Neural cell (in vitro differentiated cells): ENCODE data around the gene VOPP1. TPM values are rescaled to one million over a fixed set of nuclear protein-coding genes. Genes with fewer than 3 reads are reported as not detected.

Source experiments
- H2AFZ ChIP-seq: fragments of 200-600, 300-800 bp; sonication (generic), shearing (Covaris generic); 2 replicates; pipeline ENCODE4 v1.6.0; 2014; ENCODE audit warnings: low read depth, mild to moderate bottlenecking, antibody characterized with exemption, low read length, moderate library complexity
- H3F3A ChIP-seq: fragments of 200-600 bp; shearing (Covaris generic); 2 replicates; pipeline ENCODE4 v1.6.1; 2016; ENCODE audit warnings: mild to moderate bottlenecking, moderate library complexity, mixed read lengths, antibody characterized with exemption, low read length; ENCODE audit not compliant: insufficient read depth, poor library complexity, severe bottlenecking
- H3K27ac ChIP-seq: fragments of 200-600, 300-800 bp; sonication (generic), shearing (Covaris generic); 2 replicates; pipeline ENCODE4 v1.5.1; 2014; ENCODE audit warnings: mild to moderate bottlenecking, low read length, moderate library complexity
- H3K27me3 ChIP-seq: fragments of 300-800, 200-600 bp; sonication (generic), shearing (Covaris generic); 2 replicates; pipeline ENCODE4 v1.6.0; 2014; ENCODE audit warnings: mild to moderate bottlenecking, low read depth, low read length, moderate library complexity; ENCODE audit not compliant: insufficient read depth
- H3K36me3 ChIP-seq: fragments of 300-800, 200-600 bp; sonication (generic), shearing (Covaris generic); 2 replicates; pipeline ENCODE4 v1.5.1; 2014; ENCODE audit warnings: mild to moderate bottlenecking, antibody characterized with exemption, low read length, moderate library complexity; ENCODE audit not compliant: insufficient read depth
- H3K4me2 ChIP-seq: fragments of 300-800, 200-600 bp; sonication (generic), shearing (Covaris generic); 2 replicates; pipeline ENCODE4 v1.6.0; 2014; ENCODE audit warnings: mild to moderate bottlenecking, low read length
- H3K4me3 ChIP-seq: fragments of 300-800, 200-600 bp; sonication (generic), shearing (Covaris generic); 2 replicates; pipeline ENCODE4 v1.5.1; 2014; ENCODE audit warnings: mild to moderate bottlenecking, low read length, moderate library complexity
- H3K79me2 ChIP-seq: fragments of 200-600 bp; shearing (Covaris generic); replicated peaks from 2 replicates; pipeline ENCODE4 v1.6.0; 2014; ENCODE audit warnings: mild to moderate bottlenecking, low read length, moderate library complexity; ENCODE audit not compliant: insufficient read depth
- H3K9ac ChIP-seq: fragments of 300-800, 200-600 bp; sonication (generic), shearing (Covaris generic); 2 replicates; pipeline ENCODE4 v1.6.1; 2016; ENCODE audit warnings: mild to moderate bottlenecking, low read length, mixed read lengths
- H3K9me2 ChIP-seq: fragments of 200-600 bp; shearing (Covaris generic); 2 replicates; pipeline ENCODE4 v1.6.1; 2016; ENCODE audit warnings: mild to moderate bottlenecking, low read length, mixed read lengths; ENCODE audit not compliant: insufficient read depth
- H3K9me3 ChIP-seq: fragments of 200-600, 300-800 bp; sonication (generic), shearing (Covaris generic); 2 replicates; pipeline ENCODE4 v1.6.1; 2016; ENCODE audit warnings: mild to moderate bottlenecking, mixed run types, low read length, moderate library complexity, mixed read lengths
- H4K20me1 ChIP-seq: fragments of 200-600 bp; shearing (Covaris generic); 2 replicates; pipeline ENCODE4 v1.6.1; 2016; ENCODE audit warnings: mild to moderate bottlenecking, mixed run types; ENCODE audit not compliant: insufficient read depth
- CTCF ChIP-seq: fragments of 450-650 bp; IDR thresholded peaks from 2 replicates; pipeline ENCODE4 v1.5.1; 2014; ENCODE audit warnings: antibody characterized with exemption, mild to moderate bottlenecking, moderate library complexity; ENCODE audit not compliant: poor library complexity, severe bottlenecking
- EP300 ChIP-seq: fragments of 450-650 bp; conservative IDR thresholded peaks from 2 replicates; pipeline ENCODE4 v1.6.1; 2014; ENCODE audit warnings: antibody characterized with exemption, mild to moderate bottlenecking, moderate library complexity; ENCODE audit not compliant: poor library complexity, severe bottlenecking
- EZH2 ChIP-seq: fragments of 200-600, 300-800 bp; shearing (Covaris generic), sonication (generic); IDR thresholded peaks from 2 replicates; pipeline ENCODE4 v1.6.1; 2014; ENCODE audit warnings: antibody characterized with exemption, low read length, borderline replicate concordance, mild to moderate bottlenecking; ENCODE audit not compliant: insufficient read depth, poor library complexity, severe bottlenecking
- MXI1 ChIP-seq: fragments of 450-650 bp; conservative IDR thresholded peaks from 2 replicates; pipeline ENCODE4 v1.6.1; 2014; ENCODE audit warnings: antibody characterized with exemption, mild to moderate bottlenecking; ENCODE audit not compliant: poor library complexity, severe bottlenecking
- POLR2AphosphoS5 ChIP-seq: IDR thresholded peaks from 2 replicates; pipeline ENCODE4 v1.6.1; 2012
- RAD21 ChIP-seq: fragments of 450-650 bp; conservative IDR thresholded peaks from 2 replicates; pipeline ENCODE4 v1.6.1; 2014; ENCODE audit warnings: antibody characterized with exemption, mild to moderate bottlenecking, moderate library complexity
- SMC3 ChIP-seq: fragments of 450-650 bp; conservative IDR thresholded peaks from 2 replicates; pipeline ENCODE4 v1.6.1; 2014; ENCODE audit warnings: antibody characterized with exemption, mild to moderate bottlenecking, moderate library complexity; ENCODE audit not compliant: poor library complexity
- TAF1 ChIP-seq: IDR thresholded peaks from 2 replicates; pipeline ENCODE4 v1.6.1; 2012; ENCODE audit warnings: low read depth
- polyA plus RNA-seq: library from polyadenylated mRNA; depleted of rRNA; stranded (reverse); fragments of >200 nt; gene quantifications from 2 replicates; pipeline ENCODE4 v1.2.3, GENCODE V29; 2014
- TF ChIP-seq, protein P1 (sequence below): IDR thresholded peaks from 2 replicates; pipeline ENCODE4 v1.6.1; 2012; ENCODE audit warnings: borderline replicate concordance

Gene VOPP1
- polyA plus RNA-seq, 1 donor from 2014 or later: 85.8 TPM

DNA sequence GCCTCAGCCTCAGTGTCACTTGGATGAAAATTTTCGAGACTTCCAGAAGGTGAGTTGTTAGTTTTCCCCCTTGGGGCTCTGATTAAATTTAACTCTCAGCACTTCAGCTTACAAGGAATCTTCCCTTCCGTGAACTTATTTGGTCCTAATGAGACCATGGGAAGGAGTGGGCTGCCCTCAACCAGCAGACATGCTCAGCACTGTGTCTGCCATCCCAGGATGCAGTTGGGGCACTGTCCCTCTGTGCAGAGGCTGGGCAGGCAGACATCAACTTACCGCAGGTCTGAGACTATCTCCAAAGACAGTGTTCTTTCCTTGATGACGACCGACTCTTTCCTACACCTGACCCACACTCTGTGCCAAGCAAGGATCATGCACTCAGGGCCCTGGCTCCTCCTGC is 36.7 kb downstream of the VOPP1 start:
- Histone ChIP-seq H3K27me3 (no peaks in the 10 kb centered on the region), H4K20me1 (no peaks in the 10 kb centered on the region), H3K36me3 (no peaks in the 10 kb centered on the region), H3F3A (no peaks in the 10 kb centered on the region), H3K27ac (no peak overlapping the region), H3K4me2 (no peak overlapping the region), H2AFZ (no peak overlapping the region), H3K9me3 (no peaks in the 10 kb centered on the region), H3K4me3 (no peak overlapping the region), H3K9me2 (no peaks in the 10 kb centered on the region), H3K9ac (no peak overlapping the region), H3K79me2 (peaks cover 9% of the 10 kb centered on the region)
- TF ChIP-seq EZH2 (no peak), SMC3 (no peak), RAD21 (no peak), TAF1 (no peak), CTCF (no peak), POLR2AphosphoS5 (no peak), MXI1 (no peak), EP300 (no peak)
- TF ChIP-seq, protein P1, sequence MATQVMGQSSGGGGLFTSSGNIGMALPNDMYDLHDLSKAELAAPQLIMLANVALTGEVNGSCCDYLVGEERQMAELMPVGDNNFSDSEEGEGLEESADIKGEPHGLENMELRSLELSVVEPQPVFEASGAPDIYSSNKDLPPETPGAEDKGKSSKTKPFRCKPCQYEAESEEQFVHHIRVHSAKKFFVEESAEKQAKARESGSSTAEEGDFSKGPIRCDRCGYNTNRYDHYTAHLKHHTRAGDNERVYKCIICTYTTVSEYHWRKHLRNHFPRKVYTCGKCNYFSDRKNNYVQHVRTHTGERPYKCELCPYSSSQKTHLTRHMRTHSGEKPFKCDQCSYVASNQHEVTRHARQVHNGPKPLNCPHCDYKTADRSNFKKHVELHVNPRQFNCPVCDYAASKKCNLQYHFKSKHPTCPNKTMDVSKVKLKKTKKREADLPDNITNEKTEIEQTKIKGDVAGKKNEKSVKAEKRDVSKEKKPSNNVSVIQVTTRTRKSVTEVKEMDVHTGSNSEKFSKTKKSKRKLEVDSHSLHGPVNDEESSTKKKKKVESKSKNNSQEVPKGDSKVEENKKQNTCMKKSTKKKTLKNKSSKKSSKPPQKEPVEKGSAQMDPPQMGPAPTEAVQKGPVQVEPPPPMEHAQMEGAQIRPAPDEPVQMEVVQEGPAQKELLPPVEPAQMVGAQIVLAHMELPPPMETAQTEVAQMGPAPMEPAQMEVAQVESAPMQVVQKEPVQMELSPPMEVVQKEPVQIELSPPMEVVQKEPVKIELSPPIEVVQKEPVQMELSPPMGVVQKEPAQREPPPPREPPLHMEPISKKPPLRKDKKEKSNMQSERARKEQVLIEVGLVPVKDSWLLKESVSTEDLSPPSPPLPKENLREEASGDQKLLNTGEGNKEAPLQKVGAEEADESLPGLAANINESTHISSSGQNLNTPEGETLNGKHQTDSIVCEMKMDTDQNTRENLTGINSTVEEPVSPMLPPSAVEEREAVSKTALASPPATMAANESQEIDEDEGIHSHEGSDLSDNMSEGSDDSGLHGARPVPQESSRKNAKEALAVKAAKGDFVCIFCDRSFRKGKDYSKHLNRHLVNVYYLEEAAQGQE: no peak

DNA sequence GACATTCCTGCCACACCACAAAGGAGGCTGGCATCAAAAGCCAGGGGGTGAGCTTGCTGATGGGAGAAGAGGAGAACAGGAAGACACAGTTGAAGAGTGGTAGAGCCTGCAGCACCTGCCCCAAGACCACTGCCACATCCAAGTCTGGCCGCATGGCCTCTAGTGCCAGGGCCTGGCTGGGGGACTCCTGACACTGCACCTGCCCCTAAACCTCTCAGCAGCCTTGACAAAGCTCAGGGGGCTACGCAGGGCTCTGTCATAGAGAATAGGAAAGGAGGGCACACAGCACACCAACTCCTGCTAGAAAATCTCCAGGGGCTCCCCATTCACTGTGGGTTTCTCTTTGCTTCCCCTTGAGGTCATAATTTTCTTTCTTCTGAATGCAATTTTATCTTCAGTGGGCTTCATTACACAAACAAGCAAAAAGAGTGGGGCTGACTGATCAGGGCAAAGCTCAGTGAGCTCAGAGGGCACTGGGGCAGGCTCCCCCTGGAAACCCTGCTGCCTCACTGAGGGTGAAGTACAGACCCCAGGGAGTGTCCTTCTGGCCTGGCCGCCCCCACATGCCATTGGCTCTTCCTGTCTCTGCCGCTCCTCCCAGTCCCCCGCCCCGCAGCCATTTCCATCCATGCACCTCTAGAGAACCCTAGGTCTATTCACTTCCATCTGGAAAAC is 37.2 kb downstream of the VOPP1 start:
- TF ChIP-seq CTCF: no peak
- no peak for TF ChIP-seq RAD21
- no peak for TF ChIP-seq SMC3
- TF ChIP-seq POLR2AphosphoS5: no peak
- TF ChIP-seq MXI1: no peak
- no peak for TF ChIP-seq EP300
- TF ChIP-seq, protein P1: no peak
- Histone ChIP-seq H3K79me2 (peaks cover 9% of the 10 kb centered on the region), H3K9ac (no peak overlapping the region), H3K9me3 (no peaks in the 10 kb centered on the region), H3K4me2 (no peak overlapping the region), H3K27me3 (no peaks in the 10 kb centered on the region), H3F3A (no peaks in the 10 kb centered on the region), H3K9me2 (no peaks in the 10 kb centered on the region), H3K4me3 (no peak overlapping the region), H3K27ac (no peak overlapping the region), H2AFZ (no peak overlapping the region), H4K20me1 (no peaks in the 10 kb centered on the region), H3K36me3 (no peaks in the 10 kb centered on the region)
